Measurements from ENCODE around the gene AS3MT. TPM values are rescaled to one million over a fixed set of nuclear protein-coding genes. Genes with fewer than 3 reads are reported as not detected.
A peak's percentile ranks its signal among the peaks of the same experiment; 100 is the strongest.

Gene AS3MT
- total and polyA plus RNA-seq, 2 experiments from 2014 or later, result 0.49 to 2.3 TPM

- 63% methylated on average over 4 of the region's 4 CpGs for WGBS, 2 experiments (ENCODE audit: low coverage in 1 of 2, low lambda C conversion rate in 2 of 2, missing lambda C conversion rate in 2 of 2)
- Histone ChIP-seq H3K9me3 (ENCODE audit: low read depth) (no peaks in the 10 kb centered on the region), H3K4me1 (ENCODE audit: insufficient read depth) (no peaks in the 10 kb centered on the region), H3K36me3 (ENCODE audit: low read depth) (no peaks in the 10 kb centered on the region), H3F3A (ENCODE audit: insufficient read depth) (no peaks in the 10 kb centered on the region), H3K79me2 (ENCODE audit: insufficient read depth) (no peaks in the 10 kb centered on the region), H4K20me1 (ENCODE audit: insufficient read depth) (no peaks in the 10 kb centered on the region), H3K9ac (no peak overlapping the region), H3K27ac (no peak overlapping the region), H3K27me3 (replicated peaks; ENCODE audit: insufficient read depth) (no peaks in the 10 kb centered on the region), H2AFZ (no peak overlapping the region), H3K4me2 (ENCODE audit: unreplicated experiment) (no peak overlapping the region), H3K9me2 (ENCODE audit: insufficient read depth) (no peaks in the 10 kb centered on the region), H3K4me3 (no peak overlapping the region)
- TF ChIP-seq EZH2 (IDR thresholded peaks at IDR 0.05; ENCODE audit: insufficient read depth, poor library complexity, severe bottlenecking) (no peak), EZH2phosphoT487 (IDR thresholded peaks at IDR 0.05; ENCODE audit: insufficient read depth, low read depth) (no peak)
- peak; percentile 13 for DNase-seq
- in situ Hi-C loops (cut with MboI), result no loop called here
Measured at GRCh38 chr10:102949916-102950315, 80.6 kb downstream of the AS3MT start.

DNA sequence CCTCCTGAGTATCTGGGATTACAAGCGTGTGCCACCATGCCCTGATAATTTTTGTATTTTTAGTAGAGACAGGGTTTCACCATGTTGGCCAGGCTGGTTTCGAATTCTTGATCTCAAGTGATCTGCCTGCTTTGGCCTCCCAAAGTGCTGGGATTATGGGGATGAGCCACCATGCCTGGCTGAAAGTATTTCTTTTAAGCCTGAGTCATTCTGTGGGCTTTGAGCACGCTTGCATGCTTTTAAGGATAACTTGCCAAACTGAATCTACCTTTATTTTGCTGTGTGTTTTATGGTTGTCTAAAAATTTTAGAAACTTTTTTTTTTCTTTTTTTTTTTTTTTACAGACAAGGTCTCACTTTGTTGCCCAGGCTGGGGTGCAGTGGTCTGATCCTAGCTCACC, 82.0 kb downstream of the AS3MT start:
- H3F3A ChIP-seq (ENCODE audit: insufficient read depth), result no peaks in the 10 kb centered on the region
- no peaks in the 10 kb centered on the region for H4K20me1 ChIP-seq (ENCODE audit: insufficient read depth)
- H3K27me3 ChIP-seq (replicated peaks; ENCODE audit: insufficient read depth), result no peaks in the 10 kb centered on the region
- H3K9me3 ChIP-seq (ENCODE audit: low read depth), result no peaks in the 10 kb centered on the region
- no peaks in the 10 kb centered on the region for H3K79me2 ChIP-seq (ENCODE audit: insufficient read depth)
- peak; percentile 23 for DNase-seq
- H3K4me2 ChIP-seq (ENCODE audit: unreplicated experiment), result no peak overlapping the region
- TF ChIP-seq EZH2 (IDR thresholded peaks at IDR 0.05; ENCODE audit: insufficient read depth, poor library complexity, severe bottlenecking) (no peak), EZH2phosphoT487 (IDR thresholded peaks at IDR 0.05; ENCODE audit: insufficient read depth, low read depth) (no peak)
- H3K9ac ChIP-seq, result no peak overlapping the region
- WGBS, 2 experiments (ENCODE audit: low coverage in 1 of 2, low lambda C conversion rate in 2 of 2, missing lambda C conversion rate in 2 of 2), result 85 to 91% methylated on average over 3 of the region's 3 CpGs
- H3K9me2 ChIP-seq (ENCODE audit: insufficient read depth), result no peaks in the 10 kb centered on the region
- H3K36me3 ChIP-seq (ENCODE audit: low read depth), result no peaks in the 10 kb centered on the region
- in situ Hi-C loops (cut with MboI), result no loop called here
- H3K27ac ChIP-seq, result no peak overlapping the region
- no peak overlapping the region for H3K4me3 ChIP-seq
- H3K4me1 ChIP-seq (ENCODE audit: insufficient read depth), result no peaks in the 10 kb centered on the region
- no peak overlapping the region for H2AFZ ChIP-seq

Small RNAs within 50 kb of the gene (small RNA-seq; reads per million reads assigned to genes)
- gene AS3MT (ENCODE audit: low read depth, low replicate concordance), result not detected
- gene RF00026 (ENCODE audit: low read depth, low replicate concordance), result not detected

Other genes starting within 250 kb of the AS3MT start
- 108 and 114 TPM in 2 replicates for gene TRIM8, start 225.0 kb upstream of the AS3MT start, total RNA-seq (2014; rRNA removed; shearing (Covaris generic))
- gene TRIM8, start 225.0 kb upstream of the AS3MT start, polyA plus RNA-seq (2016; fragmentation: Nextera tagmentation; extraction: Ambion mirVana), result 35.6 and 37.5 TPM in 2 replicates
- gene ARL3, start 155.1 kb upstream of the AS3MT start, total RNA-seq (2014; rRNA removed; shearing (Covaris generic)), result 3.8 and 5.9 TPM in 2 replicates
- 22.7 and 24.1 TPM in 2 replicates for gene ARL3, start 155.1 kb upstream of the AS3MT start, polyA plus RNA-seq (2016; fragmentation: Nextera tagmentation; extraction: Ambion mirVana)
- gene SFXN2, start 154.8 kb upstream of the AS3MT start, total RNA-seq (2014; rRNA removed; shearing (Covaris generic)), result 0.51 and 1.1 TPM in 2 replicates
- 1.7 and 1.9 TPM in 2 replicates for gene SFXN2, start 154.8 kb upstream of the AS3MT start, polyA plus RNA-seq (2016; fragmentation: Nextera tagmentation; extraction: Ambion mirVana)
- 42.7 and 57.4 TPM in 2 replicates for gene WBP1L, start 125.5 kb upstream of the AS3MT start, total RNA-seq (2014; rRNA removed; shearing (Covaris generic))
- gene WBP1L, start 125.5 kb upstream of the AS3MT start, polyA plus RNA-seq (2016; fragmentation: Nextera tagmentation; extraction: Ambion mirVana), result 21.1 and 23.0 TPM in 2 replicates
- not detected in 2 replicates for gene CYP17A1, start 32.1 kb upstream of the AS3MT start, total RNA-seq (2014; rRNA removed; shearing (Covaris generic))
- not detected in 2 replicates for gene CYP17A1, start 32.1 kb upstream of the AS3MT start, polyA plus RNA-seq (2016; fragmentation: Nextera tagmentation; extraction: Ambion mirVana)
- 26.8 and 30.5 TPM in 2 replicates for gene BORCS7, start 15.2 kb upstream of the AS3MT start, total RNA-seq (2014; rRNA removed; shearing (Covaris generic))
- 33.2 and 37.8 TPM in 2 replicates for gene BORCS7, start 15.2 kb upstream of the AS3MT start, polyA plus RNA-seq (2016; fragmentation: Nextera tagmentation; extraction: Ambion mirVana)
- 4.0 and 5.7 TPM in 2 replicates for gene CNNM2, start 48.8 kb downstream of the AS3MT start, total RNA-seq (2014; rRNA removed; shearing (Covaris generic))
- 1.0 and 1.3 TPM in 2 replicates for gene CNNM2, start 48.8 kb downstream of the AS3MT start, polyA plus RNA-seq (2016; fragmentation: Nextera tagmentation; extraction: Ambion mirVana)